HG03095 (cell line): ENCODE results near the gene RTKN.
"Not testable (repeated sequence)": the region's sequence is repeated elsewhere in the genome, so short reads cannot be mapped to it uniquely, and the experiment has no call there.

Source experiments
- ATAC-seq: cut with Tn5 transposase; IDR thresholded peaks from one replicate; pipeline ENCODE4 v1.9.1; 2021; ENCODE audit warnings: moderate library complexity; ENCODE audit not compliant: unreplicated experiment

The RTKN gene

GRCh38 chr2:74462054-74462785 is 20.5 kb upstream of the RTKN start:
- no peak for ATAC-seq

- ATAC-seq, result no peak
Observed at GRCh38 chr2:74461187-74462053, 19.7 kb upstream of the RTKN start.

- ATAC-seq, result not testable (repeated sequence)
Observed at GRCh38 chr2:74460187-74460586, 18.4 kb upstream of the RTKN start.

- not testable (repeated sequence) for ATAC-seq
Observed at GRCh38 chr2:74459503-74460118, 17.9 kb upstream of the RTKN start.

GRCh38 chr2:74458938-74459363 is 17.2 kb upstream of the RTKN start:
- ATAC-seq, result no peak

- peak; percentile 76 for ATAC-seq
Observed at GRCh38 chr2:74458132-74458937, 16.6 kb upstream of the RTKN start, which contains the start of gene WBP1. TSS of gene WBP1 (plus strand) at chr2:74458438. CDS start at chr2:74458603, 165 bp downstream.

GRCh38 chr2:74457549-74458131 is 15.9 kb upstream of the RTKN start:
- peak; percentile 30 for ATAC-seq

GRCh38 chr2:74457129-74457548 is 15.4 kb upstream of the RTKN start:
- ATAC-seq, result no peak

GRCh38 chr2:74454654-74455511 is 13.1 kb upstream of the RTKN start, which contains the start of gene INO80B:
TSS of gene INO80B (plus strand) at chr2:74455087. CDS start at chr2:74455117, 30 bp downstream.
- peak; percentile 36 for ATAC-seq

- ATAC-seq, result no peak
Observed at GRCh38 chr2:74450570-74451190, 8.9 kb upstream of the RTKN start.

GRCh38 chr2:74448771-74449170 is 7.0 kb upstream of the RTKN start:
- ATAC-seq, result no peak

GRCh38 chr2:74447230-74447999 is 5.7 kb upstream of the RTKN start:
- ATAC-seq, result no peak

GRCh38 chr2:74444498-74445318 is 3.0 kb upstream of the RTKN start:
- ATAC-seq, result no peak

GRCh38 chr2:74442483-74443297 is 953 bp upstream of the RTKN start:
- ATAC-seq, result not testable (repeated sequence)

- ATAC-seq, result no peak
Observed at GRCh38 chr2:74441170-74441689, 507 bp downstream of the RTKN start.
